NB4 (cell line): Measurements from ENCODE around the gene LRRC3C.

Source experiments
- MAX ChIP-seq: IDR thresholded peaks from 2 replicates; pipeline ENCODE4 v1.6.1; 2011; ENCODE audit warnings: low read depth, low read length
- MYC ChIP-seq: IDR thresholded peaks from 2 replicates; pipeline ENCODE4 v1.6.1; 2011; ENCODE audit warnings: low read depth, low read length
- POLR2A ChIP-seq: IDR thresholded peaks from 2 replicates; pipeline ENCODE4 v1.6.1; 2011; ENCODE audit warnings: mild to moderate bottlenecking; ENCODE audit not compliant: insufficient read length; ENCODE audit errors: extremely low read depth
- TF ChIP-seq, protein P1 (sequence below): IDR thresholded peaks from one replicate; pipeline ENCODE4 v1.5.1; 2012; ENCODE audit warnings: low read depth, low read length

- no peak for TF ChIP-seq MAX
- TF ChIP-seq, protein P1, sequence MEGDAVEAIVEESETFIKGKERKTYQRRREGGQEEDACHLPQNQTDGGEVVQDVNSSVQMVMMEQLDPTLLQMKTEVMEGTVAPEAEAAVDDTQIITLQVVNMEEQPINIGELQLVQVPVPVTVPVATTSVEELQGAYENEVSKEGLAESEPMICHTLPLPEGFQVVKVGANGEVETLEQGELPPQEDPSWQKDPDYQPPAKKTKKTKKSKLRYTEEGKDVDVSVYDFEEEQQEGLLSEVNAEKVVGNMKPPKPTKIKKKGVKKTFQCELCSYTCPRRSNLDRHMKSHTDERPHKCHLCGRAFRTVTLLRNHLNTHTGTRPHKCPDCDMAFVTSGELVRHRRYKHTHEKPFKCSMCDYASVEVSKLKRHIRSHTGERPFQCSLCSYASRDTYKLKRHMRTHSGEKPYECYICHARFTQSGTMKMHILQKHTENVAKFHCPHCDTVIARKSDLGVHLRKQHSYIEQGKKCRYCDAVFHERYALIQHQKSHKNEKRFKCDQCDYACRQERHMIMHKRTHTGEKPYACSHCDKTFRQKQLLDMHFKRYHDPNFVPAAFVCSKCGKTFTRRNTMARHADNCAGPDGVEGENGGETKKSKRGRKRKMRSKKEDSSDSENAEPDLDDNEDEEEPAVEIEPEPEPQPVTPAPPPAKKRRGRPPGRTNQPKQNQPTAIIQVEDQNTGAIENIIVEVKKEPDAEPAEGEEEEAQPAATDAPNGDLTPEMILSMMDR: no peak
- TF ChIP-seq POLR2A: no peak
- no peak for TF ChIP-seq MYC
Observed at GRCh38 chr17:39933912-39934311, 6.4 kb downstream of the LRRC3C start.
